Esophagus squamous epithelium (tissue), 5 donors: ENCODE data around the gene DOCK2. TPM values are rescaled to one million over a fixed set of nuclear protein-coding genes. Genes with fewer than 3 reads are reported as not detected.

Source experiments
- DNase-seq: peaks from one replicate; lab custom pipeline; 2025; lab: John Stamatoyannopoulos, UW
- H3K27ac ChIP-seq, 4 donors: fragments of 200-600 bp; sonication (generic); one replicate each; pipeline ENCODE4 v1.5.1; 2016 to 2019; ENCODE audit warnings: mild to moderate bottlenecking in 1 of 4
- H3K27me3 ChIP-seq, 4 donors: fragments of 200-600 bp; sonication (generic); 1 replicate in 3 of 4; 2 replicates in 1 of 4; pipeline versions ENCODE4 v1.5.1 to v1.6.0; 2017 to 2021; ENCODE audit warnings: antibody characterized with exemption in 1 of 4
- H3K36me3 ChIP-seq, 3 donors: fragments of 200-600 bp; sonication (generic); one replicate each; pipeline ENCODE4 v1.5.1; 2016 to 2019
- H3K4me1 ChIP-seq, 3 donors: fragments of 200-600 bp; sonication (generic); one replicate each; pipeline ENCODE4 v1.5.1; 2017 to 2019
- H3K4me3 ChIP-seq, 4 donors: fragments of 200-600 bp; sonication (generic); 1 replicate in 3 of 4; 2 replicates in 1 of 4; pipeline ENCODE4 v1.5.1; 2016 to 2019; ENCODE audit warnings: mild to moderate bottlenecking in 2 of 4, moderate library complexity in 1 of 4
- H3K9me3 ChIP-seq, 3 donors: fragments of 200-600 bp; sonication (generic); one replicate each; pipeline ENCODE4 v1.5.1; 2016 to 2019
- CTCF ChIP-seq, 6 experiments: fragments of 450-650 bp in 4 of 6; fragments of 200-600 bp in 2 of 6; sonication (generic) in 2 of 6; IDR thresholded peaks; one replicate each; pipeline ENCODE4 v1.5.1; 2016 to 2019; ENCODE audit warnings: antibody characterized with exemption in 6 of 6, mild to moderate bottlenecking in 4 of 6, moderate library complexity in 4 of 6
- POLR2A ChIP-seq, 4 donors: fragments of 450-650 bp; IDR thresholded peaks; one replicate each; pipeline ENCODE4 v1.6.1; 2017; ENCODE audit warnings: antibody characterized with exemption in 4 of 4, mild to moderate bottlenecking in 4 of 4, moderate library complexity in 3 of 4
- WGBS, 2 donors: methylation state at CpG; one replicate each; pipeline ENCODE4 v1.1.5; 2018; 5-methylcytosine and 5-hydroxymethylcytosine counted together
- intact Hi-C: fragments of 100-400 bp; cut with DNase I; formaldehyde crosslinking; loops from one replicate; pipeline ENCODE4 v1.15.0; 2022
- total RNA-seq, 4 donors: library from RNA; depleted of rRNA; stranded (reverse); fragments of >200 nt; gene quantifications; one replicate each; pipeline ENCODE4 v1.1.0, GENCODE V29; 2016
- donor health status: DM: yes; HTN: yes; CAD: no.

The DOCK2 gene
- total RNA-seq, 4 donors from 2014 or later, result 4.1 to 14.5 (median 10.0) TPM

- no peak for DNase-seq
- WGBS, 2 donors, result 38 to 50% methylated on average over 3 to 5 of the region's 6 CpGs
- intact Hi-C loops, result no loop called here
Measured at GRCh38 chr5:169781420-169782345, 144.6 kb downstream of the DOCK2 start.

GRCh38 chr5:169785771-169786618, 148.9 kb downstream of the DOCK2 start:
- Histone ChIP-seq H3K36me3 (no peaks in the 10 kb centered on the region), H3K27me3 (peaks cover 0 to 3% (median 0%) of the 10 kb centered on the region in 4 donors), H3K4me3 (no peak overlapping the region), H3K4me1 (no peaks in the 10 kb centered on the region), H3K9me3 (no peaks in the 10 kb centered on the region), H3K27ac (no peak overlapping the region)
- 59 to 63% methylated on average over 5 of the region's 5 CpGs for WGBS, 2 donors
- no peak for TF ChIP-seq CTCF (IDR thresholded peaks at IDR 0.05)
- no peak for TF ChIP-seq POLR2A (IDR thresholded peaks at IDR 0.05)
- no peak for DNase-seq
- intact Hi-C loops, result no loop called here

More at GRCh38 chr5:169781420-169782345, 144.6 kb downstream of the DOCK2 start:
- Histone ChIP-seq H3K9me3 (no peaks in the 10 kb centered on the region), H3K27ac (no peak overlapping the region), H3K36me3 (no peaks in the 10 kb centered on the region), H3K4me1 (no peaks in the 10 kb centered on the region), H3K4me3 (no peak overlapping the region), H3K27me3 (no peaks in the 10 kb centered on the region)
- TF ChIP-seq CTCF (IDR thresholded peaks at IDR 0.05), result no peak

- Histone ChIP-seq H3K9me3 (no peaks in the 10 kb centered on the region), H3K27me3 (peaks cover 0 to 3% (median 0%) of the 10 kb centered on the region in 4 donors), H3K4me3 (no peak overlapping the region), H3K27ac (no peak overlapping the region), H3K36me3 (no peaks in the 10 kb centered on the region), H3K4me1 (no peaks in the 10 kb centered on the region)
- intact Hi-C loops, result no loop called here
- 38 to 47% methylated on average over 5 of the region's 5 CpGs for WGBS, 2 donors
- DNase-seq, result no peak
- TF ChIP-seq CTCF (IDR thresholded peaks at IDR 0.05), result no peak
- TF ChIP-seq POLR2A (IDR thresholded peaks at IDR 0.05), result no peak
Measured at GRCh38 chr5:169788168-169788567, 151.1 kb downstream of the DOCK2 start.

- H3K27me3 ChIP-seq, result peaks cover 0 to 3% (median 0%) of the 10 kb centered on the region in 4 donors
- no peaks in the 10 kb centered on the region for H3K36me3 ChIP-seq
- no peaks in the 10 kb centered on the region for H3K4me1 ChIP-seq
- no peak for DNase-seq
- WGBS, 2 donors, result 67 to 93% methylated on average over 1 of the region's 1 CpG
- H3K4me3 ChIP-seq, result no peak overlapping the region
- intact Hi-C loops, result no loop called here
- no peak overlapping the region for H3K27ac ChIP-seq
- TF ChIP-seq POLR2A (IDR thresholded peaks at IDR 0.05) (no peak), CTCF (IDR thresholded peaks at IDR 0.05) (no peak)
- no peaks in the 10 kb centered on the region for H3K9me3 ChIP-seq
Measured at GRCh38 chr5:169789417-169789940, 152.4 kb downstream of the DOCK2 start.
